ENCODE results near the gene FASTK. TPM values are rescaled to one million over a fixed set of nuclear protein-coding genes. Genes with fewer than 3 reads are reported as not detected.
A peak's percentile ranks its signal among the peaks of the same experiment; 100 is the strongest.

The FASTK gene
- polyA plus RNA-seq, 1 donor (not counting 4 experiments of a cell fraction or from before 2014, with no cell fraction given): 27.2 TPM

GRCh38 chr7:151081170-151082101 lies 827 bp upstream of the FASTK start:
- H3K27me3 ChIP-seq (ENCODE audit: control insufficient read depth, extremely low read depth, insufficient read depth, low read length): no peaks in the 10 kb centered on the region
- H4K20me1 ChIP-seq (ENCODE audit: control insufficient read depth, extremely low read depth, insufficient read depth, low read length): no peaks in the 10 kb centered on the region
- TF ChIP-seq EZH2 (IDR thresholded peaks at IDR 0.05; ENCODE audit: low read length) (no peak), CTCF (optimal IDR thresholded peaks at IDR 0.05 in 1 of 3, IDR thresholded peaks at IDR 0.05 in 1 of 3, conservative IDR thresholded peaks at IDR 0.05 in 1 of 3; ENCODE audit: extremely low read depth in 1 of 3, insufficient read depth in 2 of 3, low read length in 3 of 3) (no peak)
- no peaks in the 10 kb centered on the region for H3K9me1 ChIP-seq (ENCODE audit: control insufficient read depth, extremely low read depth, insufficient read depth, low read length)
- no peak for FAIRE-seq
- DNase-seq (ENCODE audit: low read depth, low spot score): no peak
- H3K4me3 ChIP-seq (ENCODE audit: control insufficient read depth in 2 of 3, extremely low read depth in 1 of 3, insufficient read depth in 2 of 3, low read depth in 1 of 3, low read length in 3 of 3): peak overlapping the region; percentile 68 to 92 (median 79)
- peaks cover 28% of the 10 kb centered on the region for H3K79me2 ChIP-seq (ENCODE audit: control insufficient read depth, insufficient read depth, low read length)
- dilution Hi-C loops (cut with MboI; ENCODE audit: extremely low pct_ligation_motif_present, low sequenced_read_pairs): no loop called here
- H3K9ac ChIP-seq (ENCODE audit: control insufficient read depth, extremely low read depth, insufficient read depth, low read length): peak overlapping the region; percentile 79
- H3K9me3 ChIP-seq (ENCODE audit: control insufficient read depth, low read depth, low read length): no peaks in the 10 kb centered on the region
- H3K4me1 ChIP-seq (ENCODE audit: control insufficient read depth, extremely low read depth, insufficient read depth, low read length): peaks cover 26% of the 10 kb centered on the region
- peak overlapping the region; percentile 67 for H3K27ac ChIP-seq (ENCODE audit: control insufficient read depth, insufficient read depth, low read length)
- H3K4me2 ChIP-seq (ENCODE audit: control insufficient read depth, extremely low read depth, insufficient read depth, low read depth, low read length): peak overlapping the region; percentile 97
- peak overlapping the region; percentile 39 for H2AFZ ChIP-seq (ENCODE audit: control insufficient read depth, low read length)
- H3K36me3 ChIP-seq (ENCODE audit: control insufficient read depth in 2 of 2, extremely low read depth in 1 of 2, insufficient read depth in 2 of 2, low read length in 2 of 2): peaks cover 2 to 7% of the 10 kb centered on the region in 2 experiments

GRCh38 chr7:151080067-151080521 lies 515 bp downstream of the FASTK start:
- H2AFZ ChIP-seq (ENCODE audit: control insufficient read depth, low read length): peak overlapping the region; percentile 4
- dilution Hi-C loops (cut with MboI; ENCODE audit: extremely low pct_ligation_motif_present, low sequenced_read_pairs): no loop called here
- peaks cover 28% of the 10 kb centered on the region for H3K79me2 ChIP-seq (ENCODE audit: control insufficient read depth, insufficient read depth, low read length)
- peaks cover 26% of the 10 kb centered on the region for H3K4me1 ChIP-seq (ENCODE audit: control insufficient read depth, extremely low read depth, insufficient read depth, low read length)
- FAIRE-seq (no peak), DNase-seq (ENCODE audit: low read depth, low spot score) (no peak)
- peak overlapping the region; percentile 68 to 92 (median 79) for H3K4me3 ChIP-seq (ENCODE audit: control insufficient read depth in 2 of 3, extremely low read depth in 1 of 3, insufficient read depth in 2 of 3, low read depth in 1 of 3, low read length in 3 of 3)
- H3K9ac ChIP-seq (ENCODE audit: control insufficient read depth, extremely low read depth, insufficient read depth, low read length): peak overlapping the region; percentile 79
- H3K27ac ChIP-seq (ENCODE audit: control insufficient read depth, insufficient read depth, low read length): peak overlapping the region; percentile 67
- H3K36me3 ChIP-seq (ENCODE audit: control insufficient read depth in 2 of 2, extremely low read depth in 1 of 2, insufficient read depth in 2 of 2, low read length in 2 of 2): peaks cover 9 to 19% of the 10 kb centered on the region in 2 experiments
- TF ChIP-seq CTCF (optimal IDR thresholded peaks at IDR 0.05 in 1 of 3, IDR thresholded peaks at IDR 0.05 in 1 of 3, conservative IDR thresholded peaks at IDR 0.05 in 1 of 3; ENCODE audit: extremely low read depth in 1 of 3, insufficient read depth in 2 of 3, low read length in 3 of 3) (no peak), EZH2 (IDR thresholded peaks at IDR 0.05; ENCODE audit: low read length) (no peak)
- H3K9me3 ChIP-seq (ENCODE audit: control insufficient read depth, low read depth, low read length): no peaks in the 10 kb centered on the region
- H3K9me1 ChIP-seq (ENCODE audit: control insufficient read depth, extremely low read depth, insufficient read depth, low read length): no peaks in the 10 kb centered on the region
- H4K20me1 ChIP-seq (ENCODE audit: control insufficient read depth, extremely low read depth, insufficient read depth, low read length): no peaks in the 10 kb centered on the region
- peak overlapping the region; percentile 97 for H3K4me2 ChIP-seq (ENCODE audit: control insufficient read depth, extremely low read depth, insufficient read depth, low read depth, low read length)
- no peaks in the 10 kb centered on the region for H3K27me3 ChIP-seq (ENCODE audit: control insufficient read depth, extremely low read depth, insufficient read depth, low read length)

All from keratinocyte (primary cell).